T-cell (primary cell): ENCODE measurements around the gene KRTAP3-2. TPM values are rescaled to one million over a fixed set of nuclear protein-coding genes. Genes with fewer than 3 reads are reported as not detected.

ENCODE experiments used
- ATAC-seq, 4 experiments: fragments of 200-7000 bp in 3 of 4; fragments of 150-1000 bp in 1 of 4; cut with Tn5 transposase; replicated peaks in 1 of 4; 1 replicate in 3 of 4; 2 replicates in 1 of 4; pipeline ENCODE4 v1.10.0; 2021; ENCODE audit warnings: moderate library complexity in 3 of 4, mild to moderate bottlenecking in 2 of 4, moderate number of reproducible peaks in 1 of 4
- CTCF ChIA-PET, 2 donors: fragments of 300-600 bp; sonication (Branson Sonifier 250); formaldehyde crosslinking; loops; one replicate each; lab custom pipeline; 2022; ENCODE audit warnings: antibody characterized with exemption in 2 of 2; lab: Charles Lee
- POLR2A ChIA-PET, 2 donors: fragments of 300-600 bp; sonication (Branson Sonifier 250); formaldehyde crosslinking; loops; one replicate each; lab custom pipeline; 2022; ENCODE audit warnings: antibody characterized with exemption in 2 of 2; lab: Charles Lee
- DNase-seq, 35 experiments: peaks; one replicate each; pipeline versions ENCODE4 v3.0.0 to v3.0.0-alpha.2; 2013 to 2023
- H3K27ac ChIP-seq: one replicate; pipeline ENCODE4 v1.5.1; 2013; ENCODE audit warnings: low read length
- H3K27me3 ChIP-seq, 2 experiments: replicated peaks in 1 of 2; 1 replicate in 1 of 2; 2 replicates in 1 of 2; pipeline versions ENCODE4 v1.6.1 to v1.7.0; 2013; ENCODE audit warnings: low read length in 1 of 2, mixed read lengths in 1 of 2; ENCODE audit not compliant: control insufficient read depth in 2 of 2, insufficient read depth in 2 of 2; ENCODE audit errors: extremely low read depth in 1 of 2
- H3K36me3 ChIP-seq, 2 donors: 1 replicate in 1 of 2; 2 replicates in 1 of 2; pipeline versions ENCODE4 v1.6.1 to v1.7.0; 2013; ENCODE audit warnings: low read length in 1 of 2; ENCODE audit not compliant: control insufficient read depth in 2 of 2, insufficient read depth in 1 of 2; ENCODE audit errors: extremely low read depth in 1 of 2
- H3K4me1 ChIP-seq, 2 experiments: 1 replicate in 1 of 2; 2 replicates in 1 of 2; pipeline versions ENCODE4 v1.6.1 to v1.7.0; 2013; ENCODE audit warnings: low read length in 2 of 2, mixed read lengths in 1 of 2; ENCODE audit not compliant: insufficient read depth in 2 of 2, control insufficient read depth in 1 of 2; ENCODE audit errors: extremely low read depth in 1 of 2
- H3K4me3 ChIP-seq, 2 donors: 1 replicate in 1 of 2; 2 replicates in 1 of 2; pipeline versions ENCODE4 v1.5.1 to v1.7.0; 2013; ENCODE audit warnings: mild to moderate bottlenecking in 2 of 2, low read length in 1 of 2, moderate library complexity in 1 of 2; ENCODE audit not compliant: control insufficient read depth in 1 of 2; ENCODE audit errors: extremely low read depth in 1 of 2
- H3K9me3 ChIP-seq: 2 replicates; pipeline ENCODE4 v1.7.0; 2013
- H3K27ac Mint-ChIP-seq, 2 donors: one replicate each; pipeline ENCODE4 v1.8.0; 2020 to 2021; ENCODE audit warnings: mild to moderate bottlenecking in 2 of 2, mixed read lengths in 2 of 2
- H3K27me3 Mint-ChIP-seq, 2 donors: one replicate each; pipeline ENCODE4 v1.8.0; 2021 to 2022; ENCODE audit warnings: mixed read lengths in 2 of 2
- H3K36me3 Mint-ChIP-seq: one replicate; pipeline ENCODE4 v1.8.0; 2021; ENCODE audit warnings: mixed read lengths
- H3K4me1 Mint-ChIP-seq, 3 donors: one replicate each; pipeline ENCODE4 v1.8.0; 2020 to 2022; ENCODE audit warnings: mixed read lengths in 3 of 3, mild to moderate bottlenecking in 1 of 3
- H3K4me3 Mint-ChIP-seq, 3 donors: one replicate each; pipeline ENCODE4 v1.8.0; 2020 to 2022; ENCODE audit warnings: mild to moderate bottlenecking in 3 of 3, mixed read lengths in 3 of 3, moderate library complexity in 3 of 3
- H3K9me3 Mint-ChIP-seq, 3 donors: one replicate each; pipeline ENCODE4 v1.8.0; 2020 to 2022; ENCODE audit warnings: mixed read lengths in 3 of 3
- WGBS: methylation state at CpG from one replicate; pipeline ENCODE4 v1.1.5; 2013; ENCODE audit warnings: missing lambda C conversion rate; ENCODE audit not compliant: insufficient coverage; 5-methylcytosine and 5-hydroxymethylcytosine counted together
- total RNA-seq, 35 experiments: library from RNA in 6 of 35; stranded (reverse) in 6 of 35; fragments of 120-200 nt in 1 of 35; gene quantifications; one replicate each; pipeline versions ENCODE4 v1.2.1 to v1.2.4 and lab custom pipeline; 2013 to 2026

KRTAP3-2 gene
- total RNA-seq, 5 donors from 2014 or later (not counting 1 experiment from before 2014, with no cell fraction given), result not detected

DNA sequence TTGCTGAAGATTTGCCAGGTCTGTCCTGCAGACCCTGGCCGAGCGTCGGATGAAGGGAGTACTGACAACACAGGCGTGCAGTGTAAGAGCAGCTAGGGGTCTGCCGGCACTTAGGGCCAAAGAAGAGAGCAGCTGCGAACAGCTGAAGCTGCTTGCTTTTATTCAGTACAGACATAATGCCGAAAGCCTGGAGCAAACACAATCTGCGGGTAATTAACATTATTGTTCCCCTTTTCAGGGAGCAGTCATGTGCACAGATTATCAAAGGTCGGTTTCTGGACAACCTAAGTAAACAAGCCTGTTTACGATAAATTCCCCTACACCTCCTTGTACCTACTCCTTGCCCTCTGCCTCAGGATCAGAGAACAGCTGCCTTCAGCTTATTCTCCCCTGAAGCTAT is 50.3 kb downstream of the KRTAP3-2 start:
- ATAC-seq (no peak), DNase-seq (no peak)
- H3K27me3 Mint-ChIP-seq, result peaks cover 61 to 81% of the 10 kb centered on the region in 2 donors
- H3K9me3 Mint-ChIP-seq, result no peaks in the 10 kb centered on the region
- 61% methylated on average over 10 of the region's 10 CpGs for WGBS
- CTCF ChIA-PET, result no interaction called here
- no peak overlapping the region for H3K4me3 ChIP-seq
- no peaks in the 10 kb centered on the region for H3K36me3 Mint-ChIP-seq
- H3K9me3 ChIP-seq, result no peaks in the 10 kb centered on the region
- POLR2A ChIA-PET, result interaction anchor here in 1 of 2 donors (0.7 kb wide), 1 partner anchor 17 kb away, joined by 5 read pairs; no protein-coding TSS in a partner anchor
- peaks cover 0 to 2% (median 0%) of the 10 kb centered on the region in 3 donors for H3K4me1 Mint-ChIP-seq
- no peaks in the 10 kb centered on the region for H3K4me1 ChIP-seq
- no peaks in the 10 kb centered on the region for H3K36me3 ChIP-seq
- no peak overlapping the region for H3K27ac ChIP-seq
- H3K27me3 ChIP-seq, result peaks cover 10 to 20% of the 10 kb centered on the region in 2 experiments
- H3K27ac Mint-ChIP-seq, result no peak overlapping the region
- no peak overlapping the region for H3K4me3 Mint-ChIP-seq

Other genes with a start within 250 kb of the KRTAP3-2 start
- gene KRT25, start 244.6 kb downstream of the KRTAP3-2 start, total RNA-seq, result not detected
- not detected for gene KRT26, start 227.7 kb downstream of the KRTAP3-2 start, total RNA-seq
- not detected for gene KRT27, start 217.4 kb downstream of the KRTAP3-2 start, total RNA-seq
- gene KRT28, start 199.9 kb downstream of the KRTAP3-2 start, total RNA-seq, result not detected
- 10 to 100 TPM; 27.2 to 35.3 (median 31.4) TPM for gene KRT10, start 177.3 kb downstream of the KRTAP3-2 start, total RNA-seq
- under 1 TPM in 1 of 5 donors, not detected in 4; 0.10 TPM for gene KRT12, start 132.7 kb downstream of the KRTAP3-2 start, total RNA-seq
- gene KRT20, start 114.7 kb downstream of the KRTAP3-2 start, total RNA-seq, result under 1 TPM in 1 of 5 donors, not detected in 4; 0.47 TPM
- not detected for gene KRT23, start 62.3 kb downstream of the KRTAP3-2 start, total RNA-seq
- gene KRT39, start 33.0 kb downstream of the KRTAP3-2 start, total RNA-seq, result not detected
- not detected for gene KRT40, start 15.6 kb downstream of the KRTAP3-2 start, total RNA-seq
- not detected for gene KRTAP3-3, start 5.7 kb downstream of the KRTAP3-2 start, total RNA-seq
- not detected for gene KRTAP3-1, start 9.2 kb upstream of the KRTAP3-2 start, total RNA-seq
- not detected for gene KRTAP1-5, start 27.3 kb upstream of the KRTAP3-2 start, total RNA-seq
- gene KRTAP1-4, start 30.3 kb upstream of the KRTAP3-2 start, total RNA-seq, result not detected
- not detected for gene KRTAP1-3, start 35.0 kb upstream of the KRTAP3-2 start, total RNA-seq
- gene KRTAP1-1, start 41.5 kb upstream of the KRTAP3-2 start, total RNA-seq, result not detected
- gene KRTAP2-1, start 47.4 kb upstream of the KRTAP3-2 start, total RNA-seq, result not detected
- gene KRTAP2-2, start 55.3 kb upstream of the KRTAP3-2 start, total RNA-seq, result not detected
- not detected for gene KRTAP2-3, start 60.2 kb upstream of the KRTAP3-2 start, total RNA-seq
- not detected for gene KRTAP2-4, start 66.0 kb upstream of the KRTAP3-2 start, total RNA-seq
- gene KRTAP4-7, start 84.2 kb upstream of the KRTAP3-2 start, total RNA-seq, result not detected
- gene KRTAP4-8, start 98.2 kb upstream of the KRTAP3-2 start, total RNA-seq, result not detected
- not detected for gene KRTAP4-16, start 102.3 kb upstream of the KRTAP3-2 start, total RNA-seq
- gene KRTAP4-9, start 105.5 kb upstream of the KRTAP3-2 start, total RNA-seq, result not detected
- gene KRTAP4-11, start 118.5 kb upstream of the KRTAP3-2 start, total RNA-seq, result not detected
- not detected for gene KRTAP4-12, start 124.3 kb upstream of the KRTAP3-2 start, total RNA-seq
- gene KRTAP4-6, start 140.6 kb upstream of the KRTAP3-2 start, total RNA-seq, result not detected
- not detected for gene KRTAP4-5, start 149.9 kb upstream of the KRTAP3-2 start, total RNA-seq
- gene KRTAP4-4, start 160.8 kb upstream of the KRTAP3-2 start, total RNA-seq, result not detected
- gene KRTAP4-3, start 168.3 kb upstream of the KRTAP3-2 start, total RNA-seq, result not detected
- not detected for gene KRTAP4-2, start 178.3 kb upstream of the KRTAP3-2 start, total RNA-seq
- gene KRTAP4-1, start 185.0 kb upstream of the KRTAP3-2 start, total RNA-seq, result not detected
- gene KRTAP9-1, start 190.0 kb upstream of the KRTAP3-2 start, total RNA-seq, result not detected
- gene KRTAP9-2, start 226.7 kb upstream of the KRTAP3-2 start, total RNA-seq, result not detected
- gene KRTAP9-3, start 232.5 kb upstream of the KRTAP3-2 start, total RNA-seq, result not detected
- gene KRTAP9-8, start 238.1 kb upstream of the KRTAP3-2 start, total RNA-seq, result not detected
- not detected for gene KRTAP9-4, start 249.8 kb upstream of the KRTAP3-2 start, total RNA-seq